GM10266 (cell line): Measurements from ENCODE around the gene TOGARAM1.
A peak's percentile ranks its signal among the peaks of the same experiment; 100 is the strongest.

Source experiments
- DNase-seq: peaks from one replicate; pipeline ENCODE4 v3.0.0; 2012; ENCODE audit errors: extremely low spot score
- CTCF ChIP-seq: IDR thresholded peaks from 2 replicates; pipeline ENCODE4 v1.5.1; 2012; ENCODE audit warnings: mild to moderate bottlenecking, low read depth; ENCODE audit not compliant: control insufficient read depth, insufficient read depth; ENCODE audit errors: missing control alignments

Gene TOGARAM1

GRCh38 chr14:45084946-45085346 lies 123.0 kb downstream of the TOGARAM1 start:
- TF ChIP-seq CTCF: no peak
- no peak for DNase-seq

GRCh38 chr14:45089813-45090212 lies 127.8 kb downstream of the TOGARAM1 start:
- TF ChIP-seq CTCF: no peak
- peak; percentile 35 for DNase-seq

- no peak for TF ChIP-seq CTCF
Measured at GRCh38 chr14:45091710-45092109, 129.7 kb downstream of the TOGARAM1 start.

GRCh38 chr14:45094275-45094674 lies 132.3 kb downstream of the TOGARAM1 start:
- no peak for TF ChIP-seq CTCF
- DNase-seq: no peak

More at GRCh38 chr14:45091710-45092109, 129.7 kb downstream of the TOGARAM1 start:
- no peak for DNase-seq

GRCh38 chr14:45095143-45095542 lies 133.2 kb downstream of the TOGARAM1 start:
- TF ChIP-seq CTCF: no peak
- DNase-seq: no peak

GRCh38 chr14:45096218-45096617 lies 134.2 kb downstream of the TOGARAM1 start:
- DNase-seq: no peak
- no peak for TF ChIP-seq CTCF

GRCh38 chr14:45103806-45104205 lies 141.8 kb downstream of the TOGARAM1 start:
- TF ChIP-seq CTCF: no peak
- no peak for DNase-seq
